GM21786 (cell line): ENCODE results near the gene MMP15.

ENCODE experiments used
- ATAC-seq: cut with Tn5 transposase; IDR thresholded peaks from one replicate; pipeline ENCODE4 v1.9.1; 2021; ENCODE audit not compliant: unreplicated experiment

MMP15 gene

DNA sequence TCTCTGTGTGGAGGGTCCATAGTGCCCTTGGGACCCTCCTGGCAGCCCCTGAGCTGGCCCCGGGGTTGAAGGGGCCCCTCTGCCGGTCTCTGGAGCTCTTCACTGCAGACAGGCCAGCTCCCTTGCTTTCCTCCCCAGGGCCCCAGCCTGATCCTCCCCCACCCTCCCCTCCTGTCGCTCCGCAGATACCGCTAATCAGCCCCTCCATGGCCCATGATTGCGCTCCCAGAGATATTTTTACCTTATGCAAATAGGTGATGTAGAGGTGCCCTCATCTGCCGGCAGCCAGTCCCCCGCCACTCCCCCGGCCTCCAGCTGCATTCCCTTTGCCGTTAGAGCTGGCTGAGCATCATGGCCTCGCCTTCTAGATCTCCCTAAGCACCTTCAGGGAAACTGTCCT, 9.2 kb downstream of the MMP15 start:
- no peak for ATAC-seq

DNA sequence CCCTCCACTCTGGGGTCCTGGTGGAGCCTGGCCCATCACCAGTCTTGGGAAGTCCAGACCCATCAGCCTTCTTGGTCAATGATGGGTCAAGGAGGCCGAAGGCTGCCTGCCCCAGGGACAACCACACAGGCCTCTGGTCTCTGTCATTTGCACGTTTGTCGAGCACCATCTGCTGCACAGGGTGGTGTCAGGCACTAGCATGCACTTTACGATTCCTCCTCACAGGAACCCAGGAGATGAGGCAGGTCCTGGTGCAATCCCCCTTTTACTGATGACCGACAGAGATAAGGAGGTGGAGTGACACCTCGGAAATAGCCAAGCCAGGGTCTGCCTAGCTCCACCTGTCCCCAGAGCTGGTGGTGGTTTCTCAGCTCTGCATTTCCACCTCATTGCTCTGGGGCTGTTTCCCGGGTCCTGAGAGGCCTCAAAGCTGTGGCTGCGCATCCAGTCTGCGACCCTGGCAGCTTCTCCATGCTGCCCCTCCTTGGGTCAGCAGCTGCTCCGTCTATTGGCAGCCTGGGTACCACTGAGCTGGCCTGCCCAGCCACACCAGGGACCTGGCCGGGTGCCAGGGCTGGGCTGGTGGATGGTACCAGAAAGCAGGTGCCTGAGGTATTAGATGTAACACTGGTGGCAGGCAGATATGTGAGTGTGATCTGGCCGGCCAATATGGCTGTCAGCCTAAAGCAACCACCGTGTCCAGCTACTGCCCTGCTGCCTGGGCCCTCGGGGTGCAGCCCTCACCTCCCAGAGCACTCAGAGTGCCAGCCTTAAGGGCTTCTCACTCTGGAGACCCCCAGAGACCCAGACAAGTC, 10.0 kb downstream of the MMP15 start:
- no peak for ATAC-seq

DNA sequence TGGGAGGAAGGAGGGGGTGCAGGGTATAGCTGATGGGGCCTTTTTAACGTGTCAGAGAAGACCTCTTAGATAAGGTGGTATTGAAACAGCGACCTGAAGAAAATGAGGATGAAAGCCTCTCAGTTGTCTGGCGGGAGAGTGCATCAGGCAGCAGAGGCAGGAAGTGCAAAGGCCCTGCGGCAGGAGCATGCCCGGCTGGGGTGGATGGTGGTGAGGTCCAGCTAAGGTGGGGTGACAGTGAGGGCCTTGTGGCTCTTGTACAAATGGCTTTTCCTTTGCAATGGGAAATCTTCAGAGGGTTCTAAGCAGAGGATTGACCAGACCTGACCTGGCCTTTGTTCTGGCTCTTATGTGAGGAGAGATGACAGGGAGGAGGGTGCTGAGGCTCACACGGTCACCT, 11.4 kb downstream of the MMP15 start:
- no peak for ATAC-seq

DNA sequence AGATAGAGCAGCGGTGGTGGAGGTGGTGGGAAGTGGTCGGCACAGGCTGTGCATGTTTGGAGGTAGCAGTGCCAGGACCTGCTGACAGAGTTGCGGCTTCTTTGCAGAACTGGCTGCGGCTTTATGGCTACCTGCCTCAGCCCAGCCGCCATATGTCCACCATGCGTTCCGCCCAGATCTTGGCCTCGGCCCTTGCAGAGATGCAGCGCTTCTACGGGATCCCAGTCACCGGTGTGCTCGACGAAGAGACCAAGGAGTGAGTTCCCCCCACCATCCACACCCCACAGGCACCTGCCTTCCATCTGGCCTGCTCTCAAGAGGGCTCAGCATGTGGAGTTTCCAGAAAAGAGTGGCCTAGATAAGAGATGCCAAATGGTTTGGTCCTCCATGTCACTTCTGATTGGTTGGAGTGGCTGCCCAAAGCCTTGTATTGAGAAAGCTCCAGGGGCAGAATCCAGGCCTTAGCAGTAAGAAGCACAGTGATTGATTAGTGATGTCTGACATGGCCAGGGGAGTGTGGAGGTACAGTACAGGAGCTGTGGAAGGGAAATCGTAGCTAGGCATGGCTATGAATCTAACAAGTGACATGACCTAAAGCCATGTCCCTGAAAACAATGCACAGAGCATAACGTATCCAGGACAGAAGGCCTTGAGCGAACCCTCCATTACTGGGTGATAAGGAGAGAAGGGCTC, 12.0 kb downstream of the MMP15 start:
- no peak for ATAC-seq

DNA sequence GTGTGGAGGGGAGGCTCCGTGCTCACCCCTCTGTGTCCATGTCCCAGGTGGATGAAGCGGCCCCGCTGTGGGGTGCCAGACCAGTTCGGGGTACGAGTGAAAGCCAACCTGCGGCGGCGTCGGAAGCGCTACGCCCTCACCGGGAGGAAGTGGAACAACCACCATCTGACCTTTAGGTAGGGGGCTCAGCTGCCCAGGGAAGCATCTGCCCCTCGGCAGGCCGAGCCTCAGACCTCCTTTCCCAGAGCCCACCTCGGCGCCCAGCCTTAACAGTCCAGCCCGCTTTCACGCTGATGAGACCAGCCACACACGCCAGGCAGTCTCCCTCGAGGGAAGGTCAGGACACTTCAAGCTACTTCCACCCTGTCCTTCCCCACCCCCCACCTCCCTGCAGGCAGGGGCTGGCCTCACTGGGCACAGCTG, 12.7 kb downstream of the MMP15 start:
- ATAC-seq, result no peak

DNA sequence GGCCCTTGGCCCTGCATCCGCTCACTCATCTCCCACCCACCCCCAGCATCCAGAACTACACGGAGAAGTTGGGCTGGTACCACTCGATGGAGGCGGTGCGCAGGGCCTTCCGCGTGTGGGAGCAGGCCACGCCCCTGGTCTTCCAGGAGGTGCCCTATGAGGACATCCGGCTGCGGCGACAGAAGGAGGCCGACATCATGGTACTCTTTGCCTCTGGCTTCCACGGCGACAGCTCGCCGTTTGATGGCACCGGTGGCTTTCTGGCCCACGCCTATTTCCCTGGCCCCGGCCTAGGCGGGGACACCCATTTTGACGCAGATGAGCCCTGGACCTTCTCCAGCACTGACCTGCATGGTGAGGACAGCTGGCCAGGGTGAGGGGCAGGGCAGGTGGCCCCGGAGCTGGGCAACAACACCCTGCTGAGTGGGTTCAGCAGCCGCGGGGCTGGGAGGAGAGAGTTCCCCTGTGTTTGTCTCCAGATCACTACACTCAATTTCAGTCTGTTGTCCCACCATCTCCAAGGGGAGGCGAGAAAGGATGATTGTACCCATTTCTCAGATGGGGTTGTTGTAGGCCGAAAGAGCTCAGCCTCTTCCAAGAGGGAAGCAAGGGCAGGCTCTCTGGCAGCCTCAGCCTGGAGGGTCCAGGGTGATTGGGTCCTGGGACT, 14.4 kb downstream of the MMP15 start:
- no peak for ATAC-seq

DNA sequence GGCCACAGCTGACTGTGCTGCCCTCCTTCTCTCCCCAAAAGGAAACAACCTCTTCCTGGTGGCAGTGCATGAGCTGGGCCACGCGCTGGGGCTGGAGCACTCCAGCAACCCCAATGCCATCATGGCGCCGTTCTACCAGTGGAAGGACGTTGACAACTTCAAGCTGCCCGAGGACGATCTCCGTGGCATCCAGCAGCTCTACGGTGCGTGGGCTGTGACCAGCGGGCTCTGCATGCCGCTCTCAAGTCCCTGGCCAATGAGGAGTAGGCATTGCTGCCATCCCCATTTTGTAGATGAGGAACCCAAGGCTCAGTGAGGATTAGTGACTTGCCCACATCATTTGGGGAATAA, 14.9 kb downstream of the MMP15 start:
- no peak for ATAC-seq

DNA sequence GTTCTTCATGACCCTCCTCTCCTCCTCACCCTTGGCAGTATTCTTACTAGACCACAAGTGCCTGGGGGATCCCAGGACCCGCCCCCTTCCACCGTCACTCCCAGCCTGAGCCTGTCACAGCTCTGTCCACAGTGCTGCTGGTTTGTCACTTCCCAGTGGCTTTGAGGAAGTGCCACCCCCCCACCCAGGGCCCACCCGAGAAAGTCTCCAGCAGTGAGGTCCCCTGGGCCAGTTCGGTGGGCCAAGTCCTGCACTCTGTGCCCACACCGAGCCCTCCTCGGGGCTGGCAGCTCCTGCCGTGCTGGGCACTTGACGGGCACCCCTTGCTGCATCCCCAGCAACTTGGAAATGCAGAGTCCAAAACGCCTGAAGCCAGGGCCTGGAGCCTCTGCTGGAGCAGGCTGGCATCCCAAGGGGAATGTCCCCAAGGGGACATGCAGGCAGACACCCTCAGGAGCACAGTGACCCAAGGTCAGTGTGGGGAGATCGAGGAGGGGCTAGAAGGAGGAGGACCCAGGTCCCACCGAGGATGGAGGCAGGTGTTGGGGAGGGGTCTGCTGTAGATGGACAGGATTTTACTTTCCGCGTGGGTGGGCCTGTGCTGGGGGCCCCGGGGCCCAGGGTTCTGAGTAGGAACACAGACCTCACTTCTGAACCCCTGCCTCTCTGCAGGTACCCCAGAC, 15.5 kb downstream of the MMP15 start:
- ATAC-seq, result no peak

DNA sequence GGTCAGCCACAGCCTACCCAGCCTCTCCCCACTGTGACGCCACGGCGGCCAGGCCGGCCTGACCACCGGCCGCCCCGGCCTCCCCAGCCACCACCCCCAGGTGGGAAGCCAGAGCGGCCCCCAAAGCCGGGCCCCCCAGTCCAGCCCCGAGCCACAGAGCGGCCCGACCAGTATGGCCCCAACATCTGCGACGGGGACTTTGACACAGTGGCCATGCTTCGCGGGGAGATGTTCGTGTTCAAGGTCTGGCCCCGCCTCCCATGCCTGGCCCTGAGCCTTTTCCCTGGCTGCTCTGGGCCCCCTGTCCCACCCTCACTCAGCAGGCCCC, 16.0 kb downstream of the MMP15 start:
- no peak for ATAC-seq

DNA sequence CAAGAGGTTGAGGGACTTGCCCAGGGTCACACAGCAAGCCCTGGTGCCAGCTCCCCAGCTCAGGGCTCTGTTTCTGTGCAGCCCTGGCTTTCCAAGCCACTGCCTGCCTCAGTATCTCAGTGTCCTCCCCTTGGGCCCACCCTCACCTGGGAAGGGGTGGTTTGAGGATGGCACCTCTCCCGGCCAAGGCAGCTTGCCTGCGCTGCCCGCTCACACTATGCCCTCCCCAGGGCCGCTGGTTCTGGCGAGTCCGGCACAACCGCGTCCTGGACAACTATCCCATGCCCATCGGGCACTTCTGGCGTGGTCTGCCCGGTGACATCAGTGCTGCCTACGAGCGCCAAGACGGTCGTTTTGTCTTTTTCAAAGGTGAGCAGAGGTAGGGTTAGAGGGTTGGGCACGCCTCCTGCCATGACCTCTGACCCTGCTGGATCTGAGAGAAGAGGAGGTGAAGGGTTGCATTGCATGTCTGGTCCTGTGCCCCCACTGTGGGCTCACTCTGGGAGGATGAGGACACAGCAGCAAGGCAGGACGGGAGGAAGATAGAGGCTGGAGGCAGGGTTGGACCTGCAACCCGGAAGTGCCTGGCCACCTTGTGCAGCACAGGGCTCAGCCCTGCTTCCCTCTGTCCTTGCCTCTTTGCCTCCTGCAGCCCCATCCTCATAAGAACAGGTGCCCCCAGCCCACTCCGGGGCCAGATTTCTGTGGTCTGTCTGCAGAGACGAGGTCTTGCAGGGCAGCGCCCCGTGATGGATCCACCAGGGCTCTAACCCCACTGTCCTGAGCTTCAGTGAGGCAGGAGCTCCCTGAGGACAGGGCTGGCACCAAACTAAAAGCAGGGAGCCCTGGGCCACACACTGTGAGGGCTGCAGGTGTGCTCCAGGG, 16.7 kb downstream of the MMP15 start:
- no peak for ATAC-seq

DNA sequence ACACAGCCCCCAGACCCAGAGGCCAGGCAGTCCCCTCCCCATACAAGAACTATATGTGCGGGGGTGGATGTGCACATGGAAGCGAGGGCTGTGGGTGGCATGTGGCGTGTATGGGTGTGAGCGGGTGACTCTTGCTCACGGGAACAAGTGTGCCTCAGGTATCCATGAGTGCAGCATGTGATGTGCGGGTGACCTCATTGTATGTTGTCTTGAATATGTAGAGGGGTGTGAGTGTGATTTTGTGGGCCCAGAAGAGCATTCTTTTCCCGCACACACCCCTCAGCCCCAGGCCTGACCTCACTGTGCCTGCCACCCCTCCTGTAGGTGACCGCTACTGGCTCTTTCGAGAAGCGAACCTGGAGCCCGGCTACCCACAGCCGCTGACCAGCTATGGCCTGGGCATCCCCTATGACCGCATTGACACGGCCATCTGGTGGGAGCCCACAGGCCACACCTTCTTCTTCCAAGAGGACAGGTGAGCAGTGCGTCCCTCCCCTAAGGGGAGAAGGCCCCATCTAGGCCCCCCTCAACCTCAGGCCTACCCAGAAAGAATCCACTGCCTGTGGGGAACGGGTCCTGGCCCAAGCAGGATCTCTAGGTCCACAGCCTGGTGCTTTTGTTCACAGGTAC, 17.4 kb downstream of the MMP15 start:
- ATAC-seq, result no peak

DNA sequence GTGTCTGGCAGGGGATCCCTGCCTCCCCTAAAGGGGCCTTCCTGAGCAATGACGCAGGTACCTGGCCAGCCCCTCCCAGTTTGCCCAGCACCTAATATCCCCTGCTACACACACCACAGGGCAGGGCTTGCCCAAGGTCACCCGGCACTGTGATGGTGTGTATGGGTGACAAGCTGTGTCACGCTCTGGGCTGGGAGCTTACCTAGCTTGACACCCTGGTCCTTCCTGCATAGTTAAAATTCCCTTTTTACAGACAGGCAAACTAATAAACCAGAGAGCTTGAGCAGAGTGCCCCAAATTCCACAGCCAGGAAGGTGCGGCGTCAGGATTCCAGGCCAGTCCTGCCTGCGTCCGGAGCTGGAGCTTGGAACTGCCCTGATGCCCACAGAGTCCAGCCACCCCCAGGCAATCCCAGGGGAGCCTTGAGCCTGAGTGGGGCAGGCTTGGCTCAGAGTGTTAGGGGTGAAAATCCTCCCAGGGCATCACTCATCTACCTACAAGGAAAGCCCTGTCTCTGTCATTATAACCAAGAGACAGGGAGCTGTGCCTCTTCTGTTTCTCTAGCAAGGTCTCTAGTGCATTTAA, 18.1 kb downstream of the MMP15 start:
- no peak for ATAC-seq

DNA sequence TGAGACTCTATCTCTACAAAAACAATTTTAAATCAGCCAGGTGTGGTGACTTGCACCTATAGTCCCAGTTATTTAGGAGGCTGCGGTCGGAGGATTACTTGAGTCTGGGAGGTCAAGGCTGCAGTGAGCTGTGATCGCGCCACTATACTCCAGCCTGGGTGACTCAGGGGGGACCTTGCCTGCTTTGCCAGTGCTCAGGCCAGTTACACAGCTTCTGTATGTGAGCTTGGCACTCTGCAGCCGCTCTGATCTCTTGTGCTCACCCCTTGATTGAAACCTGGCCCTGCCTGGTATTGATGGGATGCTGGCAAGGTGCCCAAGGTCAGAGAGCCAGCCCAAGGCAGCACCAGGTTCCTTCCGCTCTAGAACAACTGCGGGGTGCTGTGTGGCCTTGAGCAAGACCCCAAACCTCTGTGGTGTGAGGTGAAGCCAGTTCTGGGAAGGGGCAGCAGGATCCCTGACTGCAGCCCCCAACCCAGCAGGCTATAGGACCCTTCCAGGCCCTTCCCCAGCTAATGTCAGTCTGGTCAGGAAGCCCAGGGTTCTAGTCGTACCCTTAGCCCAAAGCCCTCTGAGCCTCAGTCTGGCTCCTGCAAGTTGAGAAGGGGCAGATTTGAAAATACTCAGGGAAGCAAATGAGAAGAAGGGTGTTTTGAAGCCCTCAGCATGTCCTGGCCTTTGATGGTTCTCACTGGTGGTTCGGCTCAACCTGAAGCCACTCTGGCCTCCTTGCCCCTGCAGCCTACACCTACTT, 18.9 kb downstream of the MMP15 start:
- no peak for ATAC-seq

DNA sequence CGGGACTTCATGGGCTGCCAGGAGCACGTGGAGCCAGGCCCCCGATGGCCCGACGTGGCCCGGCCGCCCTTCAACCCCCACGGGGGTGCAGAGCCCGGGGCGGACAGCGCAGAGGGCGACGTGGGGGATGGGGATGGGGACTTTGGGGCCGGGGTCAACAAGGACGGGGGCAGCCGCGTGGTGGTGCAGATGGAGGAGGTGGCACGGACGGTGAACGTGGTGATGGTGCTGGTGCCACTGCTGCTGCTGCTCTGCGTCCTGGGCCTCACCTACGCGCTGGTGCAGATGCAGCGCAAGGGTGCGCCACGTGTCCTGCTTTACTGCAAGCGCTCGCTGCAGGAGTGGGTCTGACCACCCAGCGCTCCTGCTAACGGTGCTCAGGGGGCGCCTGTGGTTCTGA, 19.5 kb downstream of the MMP15 start:
- no peak for ATAC-seq

DNA sequence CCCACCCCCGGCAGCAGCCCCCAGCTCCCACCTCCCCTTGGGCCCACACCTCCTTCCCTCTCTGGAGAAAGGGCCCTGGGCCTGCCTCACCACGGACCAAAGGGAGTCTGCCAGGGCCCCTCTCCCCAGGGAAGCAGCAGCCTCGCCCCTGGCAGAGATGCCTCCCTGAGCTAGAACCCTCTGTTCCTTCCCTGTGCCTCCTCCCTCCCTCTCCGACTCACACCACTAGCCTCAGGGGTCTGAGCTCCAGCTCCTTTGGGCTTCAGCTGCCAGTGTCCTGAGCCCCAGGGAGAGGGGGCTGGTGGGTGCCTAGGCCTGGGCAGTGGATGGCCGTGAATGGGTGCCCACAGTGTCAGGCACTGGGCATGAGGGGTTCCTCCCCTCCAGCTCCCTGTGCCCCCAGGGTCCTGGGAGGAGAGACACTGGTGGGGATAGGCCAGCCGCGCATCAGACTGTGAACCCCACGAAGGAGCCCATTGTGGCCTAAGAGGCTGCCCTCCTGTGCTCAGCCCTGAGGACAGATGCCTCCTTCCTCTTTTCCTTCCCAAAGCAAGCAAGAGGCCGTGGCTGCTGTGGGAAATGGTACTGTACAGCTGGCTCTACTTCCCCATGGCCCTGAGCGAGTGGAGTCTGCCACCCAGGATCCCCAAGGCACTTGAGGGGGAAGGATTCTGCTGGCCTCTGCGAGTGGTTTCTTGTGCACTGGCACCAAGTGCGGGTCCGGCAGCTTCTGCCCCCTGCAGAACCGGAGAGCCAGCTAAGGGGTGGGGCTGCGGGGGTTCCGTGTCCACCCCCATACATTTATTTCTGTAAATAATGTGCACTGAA, 20.7 kb downstream of the MMP15 start:
- ATAC-seq, result no peak

DNA sequence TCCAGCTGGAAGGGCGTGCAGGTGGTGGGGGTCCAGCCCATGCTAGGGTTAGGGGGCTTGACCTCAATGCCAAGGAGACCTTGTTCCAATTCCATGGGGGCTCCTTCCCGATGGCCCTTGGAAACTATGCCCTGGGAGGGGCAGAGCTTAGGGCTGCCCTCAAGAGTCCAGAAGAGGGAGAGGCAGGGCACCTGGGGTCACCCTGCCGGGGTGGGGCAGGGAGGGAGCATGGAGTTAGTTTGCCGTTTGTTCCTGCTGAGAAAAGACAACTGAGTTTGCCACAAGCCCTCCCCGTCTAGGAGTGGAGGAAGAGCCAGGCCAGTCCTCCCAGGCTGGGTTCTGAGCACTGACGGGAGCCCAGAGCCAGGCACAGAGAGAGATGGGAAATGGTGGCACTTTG, 21.4 kb downstream of the MMP15 start:
- no peak for ATAC-seq

DNA sequence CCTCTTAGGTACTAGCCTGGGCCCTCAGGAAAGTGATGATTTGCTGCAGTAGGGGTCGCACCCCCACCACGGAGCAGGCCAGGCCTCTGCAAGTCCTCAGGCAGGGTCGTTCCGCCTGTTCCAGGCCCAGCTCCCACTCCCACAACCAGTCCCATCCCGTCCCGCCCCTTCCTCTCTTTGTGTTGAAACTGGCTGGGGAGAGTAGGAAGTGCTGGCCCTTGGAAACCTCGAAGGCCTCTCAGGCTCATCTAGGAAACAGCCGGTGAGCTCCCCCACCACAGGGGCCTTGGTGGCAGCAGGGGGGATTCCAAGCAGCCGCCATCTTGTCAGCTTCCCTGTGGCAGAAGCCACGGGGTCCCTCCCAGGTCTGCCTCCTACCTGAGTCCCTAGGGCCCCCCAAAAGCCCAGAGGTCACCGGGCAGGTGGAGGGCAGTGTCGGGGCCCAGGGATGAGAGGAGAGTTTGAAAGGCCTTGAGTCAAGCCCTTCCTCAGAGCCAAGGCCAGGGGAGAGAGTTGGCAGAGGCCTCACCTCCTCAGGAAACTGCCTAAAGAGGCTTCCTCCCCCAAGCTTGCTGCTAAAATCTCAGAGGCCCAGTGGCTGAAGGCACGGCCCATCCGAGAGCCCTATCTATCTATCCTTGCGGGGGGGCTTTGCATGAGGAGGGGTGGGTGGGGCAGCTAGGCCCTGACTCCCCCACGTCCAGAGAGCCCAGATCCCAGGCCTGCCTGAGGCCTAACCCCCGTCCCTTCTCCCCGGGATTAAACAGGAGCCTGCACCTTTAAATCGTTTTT, 22.2 kb downstream of the MMP15 start:
- no peak for ATAC-seq
